H1 (cell line): ENCODE data around the gene VWF. TPM values are rescaled to one million over a fixed set of nuclear protein-coding genes. Genes with fewer than 3 reads are reported as not detected.

ENCODE experiments used
- ASH2L ChIP-seq: fragments of 200-600, 300-600 bp; sonication (generic); IDR thresholded peaks from one replicate; pipeline ENCODE4 v1.7.1; 2017; ENCODE audit warnings: low read length
- FOSL1 ChIP-seq: IDR thresholded peaks from 2 replicates; pipeline ENCODE4 v1.6.1; 2011; ENCODE audit warnings: mild to moderate bottlenecking, low read depth, low read length, moderate library complexity; ENCODE audit not compliant: insufficient read depth
- GABPA ChIP-seq: IDR thresholded peaks from 2 replicates; pipeline ENCODE4 v1.6.1; 2011; ENCODE audit warnings: mild to moderate bottlenecking, low read length, moderate library complexity, borderline replicate concordance; ENCODE audit not compliant: insufficient read depth
- JUN ChIP-seq: IDR thresholded peaks from 2 replicates; pipeline ENCODE4 v1.6.1; 2011; ENCODE audit warnings: low read depth, mild to moderate bottlenecking, improper control_type of control experiment, low read length
- RAD21 ChIP-seq, 2 experiments: IDR thresholded peaks in 1 of 2; conservative IDR thresholded peaks in 1 of 2; 2 replicates each; pipeline ENCODE4 v1.6.1; 2011; ENCODE audit warnings: low read depth in 2 of 2, low read length in 2 of 2, improper control_type of control experiment in 1 of 2, inconsistent platforms in 1 of 2, mild to moderate bottlenecking in 1 of 2, moderate library complexity in 1 of 2
- TAF1 ChIP-seq: IDR thresholded peaks from 2 replicates; pipeline ENCODE4 v1.6.1; 2011; ENCODE audit warnings: mild to moderate bottlenecking, low read depth, low read length
- polyA plus RNA-seq, 7 experiments: library from polyadenylated mRNA; depleted of rRNA in 3 of 7; stranded (reverse) in 5 of 7; unstranded in 2 of 7; fragments of >200 nt in 5 of 7; fragments of 200-250 nt in 2 of 7; gene quantifications; 1 replicate in 5 of 7; 2 replicates in 1 of 7; 4 replicates in 1 of 7; pipeline versions ENCODE4 v1.2.1 to v1.2.3, GENCODE V29; 2011 to 2013; ENCODE audit warnings: missing spikeins in 2 of 7, mixed read lengths in 2 of 7
- total RNA-seq: library from RNA; stranded (reverse); fragmentation: NEBNext Ultra II Directional; extraction: Animal tissue kit (Norgen Biotek cat#: 25700); gene quantifications from 2 replicates; pipeline ENCODE4 v1.2.1, GENCODE V29; 2021

VWF gene
- total and polyA plus RNA-seq, 2 of the 8 experiments (the other 6 are each of a cell fraction or from before 2014, with no cell fraction given), result 0.39 to 0.60 TPM

GRCh38 chr12:5907807-5908206 lies 216.7 kb downstream of the VWF start (continued):
- TF ChIP-seq FOSL1 (no peak), RAD21 (IDR thresholded peaks at IDR 0.05 in 1 of 2, conservative IDR thresholded peaks at IDR 0.05 in 1 of 2; ENCODE audit: low read depth in 2 of 2, low read length in 2 of 2) (no peak), TAF1 (no peak), GABPA (no peak), JUN (no peak), ASH2L (no peak)
